ENCODE results near the gene LOXL1.

GRCh38 chr15:73924171-73924921, 1.9 kb upstream of the LOXL1 start:
- no peak for TF ChIP-seq CTCF (IDR thresholded peaks at IDR 0.05; ENCODE audit: insufficient read depth, low read depth, low read length)
- TF ChIP-seq EZH2 (IDR thresholded peaks at IDR 0.05; ENCODE audit: insufficient read depth, low read length) = no peak

All from astrocyte (in vitro differentiated cells and primary cell).